Measurements from ENCODE around the gene PIGV.
"Not testable (repeated sequence)": the region's sequence is repeated elsewhere in the genome, so short reads cannot be mapped to it uniquely, and the experiment has no call there.

The PIGV gene

GRCh38 chr1:26799479-26800142 lies 11.9 kb downstream of the PIGV start:
- no peak for DNase-seq

GRCh38 chr1:26803932-26804331 lies 16.2 kb downstream of the PIGV start:
- DNase-seq = not testable (repeated sequence)

- DNase-seq = peak; percentile 49
These were observed 22.4 kb downstream of the PIGV start for GRCh38 chr1:26810105-26810504.

- no peak for DNase-seq
These were observed 23.3 kb downstream of the PIGV start for GRCh38 chr1:26811057-26811456.

DNA sequence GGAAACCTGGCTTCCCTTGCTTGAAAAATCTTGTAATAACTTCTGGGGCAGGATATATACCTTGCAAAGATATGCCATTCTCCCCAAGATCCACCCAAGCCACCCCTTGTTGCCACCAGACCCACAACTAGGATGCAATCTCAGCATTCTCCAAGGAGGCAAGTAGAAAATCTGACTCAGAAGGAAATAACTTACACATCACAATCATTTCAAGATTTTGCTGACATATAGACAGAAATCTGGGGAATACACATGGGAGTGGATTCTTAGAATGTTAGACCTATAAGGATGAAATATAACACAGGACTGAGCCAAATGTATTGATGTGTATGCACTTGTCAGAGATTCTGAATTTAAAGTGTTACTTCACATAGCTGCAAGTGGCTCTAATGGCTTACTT lies 24.0 kb downstream of the PIGV start:
- no peak for DNase-seq

DNA sequence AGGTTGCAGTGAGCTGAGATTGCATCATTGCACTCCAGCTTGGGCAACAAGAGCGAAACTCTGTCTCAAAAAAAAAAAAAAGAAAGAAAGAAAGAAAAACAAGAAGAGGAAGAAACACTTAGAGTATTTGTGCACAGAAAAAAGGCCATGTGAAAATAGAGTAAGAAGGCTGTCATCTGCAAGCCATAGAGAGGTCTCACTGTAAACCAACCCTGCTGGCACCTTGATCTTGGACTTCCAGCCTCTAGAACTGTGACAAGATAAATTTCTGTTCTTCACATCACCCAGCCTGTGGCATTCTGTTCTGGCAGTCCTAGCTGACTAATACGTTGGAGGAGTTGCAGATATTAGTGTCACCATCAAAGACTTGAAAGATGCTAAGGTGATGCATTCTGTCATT lies 26.6 kb downstream of the PIGV start:
- DNase-seq = no peak

DNA sequence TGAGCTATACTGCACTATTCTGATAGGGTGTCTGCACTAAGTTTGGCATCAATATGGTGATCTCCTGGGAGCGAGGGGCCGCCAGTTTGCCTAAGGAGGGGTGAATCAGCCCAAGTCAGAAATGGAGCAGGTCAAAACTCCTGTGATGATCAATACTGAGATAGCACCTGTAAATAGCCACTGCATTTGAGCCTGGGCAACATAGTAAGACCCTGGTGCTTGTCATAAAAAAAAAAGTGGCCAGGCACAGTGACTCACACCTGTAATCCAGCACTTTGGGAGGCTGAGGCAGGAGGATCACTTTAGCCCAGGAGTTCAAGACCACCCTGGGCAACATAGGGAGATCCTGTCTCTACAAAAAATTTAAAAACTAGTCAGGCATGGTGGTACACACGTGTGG lies 27.1 kb downstream of the PIGV start:
- DNase-seq = no peak

DNA sequence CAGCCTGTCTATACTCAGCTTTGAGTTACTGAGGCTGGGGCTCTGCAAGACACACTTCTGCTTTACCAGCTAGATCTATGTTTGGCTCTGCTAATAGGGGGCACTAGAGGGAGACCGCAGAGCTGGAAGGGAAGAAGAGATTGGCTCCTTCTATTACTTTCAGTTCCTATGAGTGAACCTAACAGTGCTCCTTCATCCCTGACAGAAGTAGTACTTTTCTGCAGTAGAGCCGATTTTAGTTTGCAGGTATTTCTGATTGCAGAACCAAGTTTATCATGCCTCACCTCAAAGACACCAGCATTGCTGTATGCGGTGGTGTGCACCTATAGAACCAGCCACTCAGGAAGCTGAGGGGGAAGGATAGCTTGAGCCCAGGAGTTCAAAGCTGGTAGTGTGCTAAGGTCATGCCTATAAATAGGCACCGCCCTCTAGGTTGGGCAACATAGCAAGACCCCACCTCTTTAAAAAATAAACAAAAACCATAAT lies 33.1 kb downstream of the PIGV start:
- DNase-seq = no peak

DNA sequence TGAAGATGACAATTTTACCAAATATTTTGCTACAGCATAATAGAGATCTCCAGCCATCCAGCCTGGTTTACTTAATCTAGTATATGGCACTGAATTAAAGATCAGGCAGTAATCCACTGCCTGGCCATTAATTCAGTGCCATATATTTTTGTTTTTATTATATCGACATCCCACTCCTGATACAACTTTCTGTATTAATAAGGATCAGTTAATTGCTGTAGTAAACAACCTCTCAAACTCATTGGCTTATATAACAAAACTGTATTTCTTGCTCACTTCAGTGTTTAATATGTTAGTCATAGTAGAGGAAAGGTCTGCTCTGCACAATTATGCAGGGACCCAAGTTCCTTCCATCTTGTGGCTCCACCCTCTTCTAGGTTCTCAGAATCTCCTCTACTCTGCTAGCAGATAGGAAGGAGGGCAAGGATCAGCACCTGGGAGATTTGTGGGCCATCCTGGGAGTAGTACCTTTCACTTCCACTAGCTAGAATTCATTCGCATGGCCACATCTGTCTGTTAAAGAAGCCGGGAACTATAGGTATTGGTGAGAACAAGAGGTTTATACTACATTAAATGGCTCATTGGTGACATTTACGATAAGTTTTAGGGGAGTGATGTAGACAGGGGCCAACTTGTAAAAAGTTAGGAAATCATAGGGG lies 35.1 kb downstream of the PIGV start:
- DNase-seq = no peak

GRCh38 chr1:26824731-26825130 lies 37.0 kb downstream of the PIGV start:
- no peak for DNase-seq

- DNase-seq = no peak
These were observed 38.7 kb downstream of the PIGV start, which contains the start of gene ZDHHC18 for GRCh38 chr1:26826261-26827105. Gene ZDHHC18 (plus strand): TSS chr1:26826688. CDS start chr1:26826805, 117 bp downstream.

- no peak for DNase-seq
These were observed 39.4 kb downstream of the PIGV start for GRCh38 chr1:26827106-26827604.

- no peak for DNase-seq
These were observed 39.9 kb downstream of the PIGV start for GRCh38 chr1:26827663-26828062.

DNA sequence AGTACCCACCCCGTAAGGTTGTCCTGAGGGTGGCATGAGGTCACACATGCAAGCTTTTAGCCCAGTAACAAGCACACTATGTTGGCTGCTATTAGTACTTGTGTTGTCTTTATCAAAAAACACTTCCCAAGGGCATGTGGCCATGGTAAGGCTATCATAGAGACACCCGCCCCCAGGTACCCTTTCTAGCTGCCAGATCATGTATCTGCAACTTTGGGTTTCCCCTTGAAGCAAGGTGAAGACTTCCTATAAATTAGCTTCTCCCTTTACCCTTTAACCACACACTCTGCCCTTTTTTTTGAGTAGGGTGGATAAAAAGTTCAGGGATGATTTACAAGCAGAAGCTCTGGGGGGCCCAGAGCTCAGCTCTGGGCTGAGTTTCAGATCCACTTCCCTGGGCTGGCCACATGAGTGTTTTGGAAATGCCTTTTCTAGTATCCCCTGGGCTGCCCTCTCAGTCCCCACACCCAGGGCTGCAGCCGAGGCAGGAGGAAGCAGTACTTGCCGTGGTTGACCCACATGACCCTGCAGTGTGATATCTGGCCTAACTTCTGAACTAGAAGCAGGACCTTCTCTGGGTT lies 40.8 kb downstream of the PIGV start:
- DNase-seq = no peak

DNA sequence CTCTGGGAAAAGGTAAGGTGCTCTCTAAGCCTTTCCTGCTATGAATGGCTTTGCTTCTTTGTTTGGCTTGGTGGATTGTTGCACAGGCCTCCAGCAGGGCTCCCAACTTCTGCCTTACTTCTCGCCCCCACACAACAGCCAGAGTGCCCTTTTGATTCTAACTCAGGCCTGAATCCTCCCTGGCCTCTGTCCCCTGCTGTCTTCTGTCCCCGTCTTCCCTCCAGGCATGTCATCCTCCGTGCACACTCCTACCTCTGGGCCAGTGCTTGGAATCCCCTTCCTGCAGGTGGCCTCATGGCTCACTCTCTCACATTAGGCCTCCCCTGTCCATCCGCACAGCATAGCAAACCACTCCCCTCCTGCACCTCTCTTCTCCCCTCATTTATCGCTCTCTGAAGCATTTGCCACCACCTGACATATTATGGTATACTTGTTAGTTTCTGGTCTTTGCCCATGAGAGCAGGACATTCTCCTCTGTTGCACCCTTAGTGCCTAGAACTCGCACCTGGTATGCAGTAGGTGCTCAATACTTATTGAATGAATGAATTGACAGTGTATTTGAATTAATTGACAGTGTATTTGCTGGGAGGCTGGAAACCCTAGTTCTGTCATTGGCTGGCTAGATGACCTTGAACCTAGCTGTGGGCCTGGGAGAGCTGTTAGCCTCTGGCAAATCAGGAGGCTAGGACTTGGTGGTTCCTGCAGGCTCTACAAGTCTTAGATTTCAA lies 41.6 kb downstream of the PIGV start:
- DNase-seq = no peak

- DNase-seq = no peak
These were observed 43.3 kb downstream of the PIGV start for GRCh38 chr1:26831059-26831458.

DNA sequence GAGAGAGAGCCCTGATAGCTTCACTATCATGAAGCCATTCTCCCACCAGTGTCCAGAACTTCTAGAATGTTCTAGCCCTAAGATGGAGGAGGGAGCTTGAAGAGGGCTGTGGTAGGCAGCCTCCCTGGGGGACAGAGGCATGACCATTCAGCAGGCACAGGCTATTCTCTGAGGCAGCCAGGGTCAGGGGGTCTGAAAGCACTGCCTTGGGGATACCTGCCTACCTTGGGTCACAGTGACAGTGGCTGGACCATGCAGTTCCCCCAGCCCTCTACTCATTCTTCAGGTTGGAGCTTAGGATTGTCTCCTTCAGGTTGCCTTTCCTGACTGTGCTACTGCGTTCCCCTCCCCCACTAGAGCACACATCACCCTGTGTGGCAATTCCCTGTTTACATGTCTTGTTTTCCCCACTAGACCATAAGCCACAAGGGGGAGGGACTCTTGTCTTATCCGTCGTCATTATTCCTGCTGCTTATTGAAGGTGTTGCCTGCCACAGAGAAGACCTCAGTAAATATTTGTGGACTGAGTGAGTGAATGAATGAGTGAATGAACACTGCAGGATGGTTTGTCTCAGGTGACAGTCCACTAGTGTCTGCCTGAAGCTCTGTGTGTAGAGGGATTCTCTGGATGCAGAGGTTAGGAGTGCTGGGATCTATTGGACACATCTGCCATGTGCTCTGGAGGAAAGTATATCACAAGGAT lies 43.9 kb downstream of the PIGV start:
- no peak for DNase-seq

DNA sequence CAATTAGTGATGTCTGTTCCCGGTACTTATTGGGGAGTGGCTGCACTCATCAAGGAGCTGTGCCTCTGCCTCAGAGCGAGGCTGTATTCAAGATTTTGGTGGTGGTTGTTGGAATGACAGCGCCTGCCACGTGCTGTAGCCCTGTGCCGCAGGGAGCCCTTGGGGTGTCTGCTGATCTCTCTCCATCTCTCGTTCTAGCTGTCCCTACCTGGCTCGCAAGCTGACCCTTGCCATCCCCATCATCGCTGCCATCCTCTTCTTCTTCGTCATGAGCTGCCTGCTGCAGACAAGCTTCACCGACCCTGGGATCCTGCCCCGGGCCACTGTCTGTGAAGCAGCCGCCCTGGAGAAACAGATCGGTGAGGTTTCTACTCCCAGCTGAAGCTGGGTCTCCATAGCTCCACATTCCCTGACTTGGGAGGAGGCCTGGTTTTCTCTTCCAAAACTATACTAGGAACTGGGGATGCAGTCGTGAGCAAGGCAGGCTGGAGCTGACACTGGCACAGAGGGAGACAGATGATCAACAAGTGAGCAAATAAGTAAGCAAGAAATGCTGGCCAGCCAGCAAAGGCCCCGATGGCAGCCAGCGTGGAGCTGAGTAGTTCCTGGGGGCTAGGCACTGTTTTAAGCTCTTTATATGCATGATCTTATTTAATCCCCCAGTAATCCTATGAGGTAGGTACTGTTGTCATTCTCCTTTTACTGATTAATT lies 44.7 kb downstream of the PIGV start:
- no peak for DNase-seq

DNA sequence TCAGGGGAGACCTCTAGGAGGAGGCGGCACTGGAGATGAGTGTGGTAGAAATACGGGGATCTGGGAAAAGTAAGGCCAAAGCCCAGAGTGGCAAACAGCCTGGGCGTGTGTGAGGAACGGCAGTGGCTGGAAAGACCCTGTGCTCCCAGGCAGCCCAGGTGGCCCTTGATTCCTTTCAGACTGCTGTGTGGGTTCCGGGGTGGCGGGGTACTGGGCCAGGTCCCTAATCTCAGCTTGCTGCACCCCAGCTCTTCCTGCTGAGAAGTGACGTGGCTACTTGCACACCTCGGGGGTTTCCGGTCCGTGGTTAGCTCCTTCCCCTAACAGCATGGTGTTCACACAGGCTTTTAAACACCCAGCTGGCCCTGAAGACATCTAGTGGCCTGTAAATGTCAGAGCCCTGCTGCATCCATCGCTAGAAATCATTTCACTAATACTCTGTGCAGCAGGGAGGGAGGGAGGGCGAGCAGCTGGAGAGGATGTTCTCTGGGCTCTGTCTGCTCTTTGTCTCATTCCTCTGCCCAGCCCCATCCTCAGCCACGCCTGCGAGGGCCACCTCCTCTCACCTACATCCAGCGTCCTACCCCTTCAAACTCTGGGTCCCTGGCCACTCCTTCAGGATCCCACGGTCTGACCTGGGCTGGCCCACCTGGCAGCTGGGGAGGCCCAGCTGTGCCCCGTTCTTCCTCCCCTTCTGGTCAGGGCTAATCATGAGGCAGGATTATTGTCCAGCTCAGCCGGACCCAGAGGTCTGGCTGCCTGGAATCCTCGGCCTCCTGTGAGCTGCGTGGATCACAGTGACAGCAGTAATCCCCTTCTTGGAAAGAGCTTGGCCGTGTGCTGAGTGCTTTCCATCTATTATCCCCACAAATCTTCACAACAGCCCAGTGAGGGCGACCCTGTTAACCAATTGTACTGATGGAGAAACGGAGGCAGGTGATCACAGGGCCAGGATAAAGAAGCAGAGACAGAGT lies 46.0 kb downstream of the PIGV start:
- no peak for DNase-seq

DNA sequence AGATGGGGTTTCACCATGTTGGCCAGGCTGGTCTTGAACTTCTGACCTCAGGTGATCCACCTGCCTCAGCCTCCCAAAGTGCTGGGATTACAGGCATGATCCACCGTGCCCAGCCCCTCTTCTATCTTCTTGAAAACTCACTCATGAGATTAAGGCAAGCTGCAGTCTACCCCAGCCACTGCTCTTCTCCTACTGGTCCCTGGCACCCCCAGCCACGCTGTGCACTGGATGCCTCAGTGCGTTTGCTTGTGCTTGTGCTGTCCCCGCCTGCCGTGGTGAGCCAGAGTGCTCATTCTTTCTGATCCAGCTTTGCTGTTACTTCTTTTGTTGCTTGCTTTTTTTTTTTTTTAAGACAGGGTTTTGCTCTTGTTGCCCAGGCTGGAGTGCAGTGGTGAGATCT lies 49.9 kb downstream of the PIGV start:
- DNase-seq = not testable (repeated sequence)
